Stimulated activated CD4-positive, alpha-beta T cell treated with anti-CD3 and anti-CD28 coated beads, Interleukin-2, amount 100 ng/mL, for 48 hours (primary cell): ENCODE data around the gene ROM1.

Experiments
- DNase-seq, 2 donors: peaks; one replicate each; pipeline ENCODE4 v3.0.0-alpha.2; 2020

ROM1 gene

DNA sequence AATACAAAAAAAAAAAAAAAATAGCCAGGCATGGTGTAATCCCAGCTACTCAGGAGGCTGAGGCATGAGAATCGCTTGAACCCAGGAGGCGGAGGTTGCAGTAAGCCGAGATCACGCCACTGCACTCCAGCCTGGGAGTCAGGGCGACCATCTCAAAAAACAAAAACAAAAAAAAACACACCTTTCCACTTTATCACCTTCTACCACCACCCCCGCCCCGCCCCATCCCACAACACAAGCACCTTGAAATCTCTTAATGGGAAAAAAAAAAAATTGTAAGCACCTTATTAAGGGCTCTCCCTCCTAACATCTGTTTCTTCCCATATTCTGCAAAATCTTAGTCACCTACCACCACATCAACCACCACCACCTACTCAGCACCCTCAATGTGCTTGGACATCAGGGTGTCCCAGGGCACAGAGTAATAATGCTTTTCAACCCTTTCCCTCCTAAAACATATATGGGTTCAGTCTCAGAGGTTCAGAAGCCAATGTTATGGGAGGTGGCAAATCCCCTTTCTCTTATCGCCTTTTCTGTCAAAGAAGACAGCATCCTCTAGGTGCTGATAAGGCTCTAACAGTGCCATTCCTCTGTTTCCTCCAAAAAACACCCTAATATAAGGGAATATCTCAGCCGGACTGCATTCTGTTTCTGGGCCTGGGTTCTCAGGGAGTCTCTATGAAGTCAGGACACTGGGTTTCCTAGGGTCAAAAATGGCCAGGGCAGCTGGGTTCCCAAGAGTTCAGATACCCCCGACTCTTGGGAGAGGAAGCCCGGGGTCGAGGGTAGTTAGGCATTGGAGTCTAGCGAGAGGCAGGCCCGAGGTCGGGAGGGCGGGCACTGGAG is 39.3 kb downstream of the ROM1 start:
- DNase-seq, result no peak

DNA sequence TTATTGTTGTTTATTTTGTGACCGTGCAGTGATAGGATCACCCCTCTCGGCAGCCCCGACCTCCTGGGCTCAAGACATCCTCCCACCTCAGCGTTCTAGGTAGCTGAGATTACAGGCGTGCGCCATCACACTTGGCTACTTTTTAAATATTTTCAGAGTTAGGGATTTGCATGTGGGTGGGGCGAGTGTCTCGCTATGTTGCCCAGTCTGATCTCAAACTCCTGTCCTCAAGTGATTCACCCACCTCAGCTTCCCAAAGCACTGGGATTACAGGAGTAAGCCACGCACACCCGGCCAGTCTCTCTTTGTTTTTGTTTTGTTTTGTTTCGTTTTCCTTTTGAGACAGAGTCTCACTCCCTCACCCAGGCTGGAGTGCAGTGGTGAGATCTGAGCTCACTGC is 41.2 kb downstream of the ROM1 start:
- DNase-seq, result no peak

DNA sequence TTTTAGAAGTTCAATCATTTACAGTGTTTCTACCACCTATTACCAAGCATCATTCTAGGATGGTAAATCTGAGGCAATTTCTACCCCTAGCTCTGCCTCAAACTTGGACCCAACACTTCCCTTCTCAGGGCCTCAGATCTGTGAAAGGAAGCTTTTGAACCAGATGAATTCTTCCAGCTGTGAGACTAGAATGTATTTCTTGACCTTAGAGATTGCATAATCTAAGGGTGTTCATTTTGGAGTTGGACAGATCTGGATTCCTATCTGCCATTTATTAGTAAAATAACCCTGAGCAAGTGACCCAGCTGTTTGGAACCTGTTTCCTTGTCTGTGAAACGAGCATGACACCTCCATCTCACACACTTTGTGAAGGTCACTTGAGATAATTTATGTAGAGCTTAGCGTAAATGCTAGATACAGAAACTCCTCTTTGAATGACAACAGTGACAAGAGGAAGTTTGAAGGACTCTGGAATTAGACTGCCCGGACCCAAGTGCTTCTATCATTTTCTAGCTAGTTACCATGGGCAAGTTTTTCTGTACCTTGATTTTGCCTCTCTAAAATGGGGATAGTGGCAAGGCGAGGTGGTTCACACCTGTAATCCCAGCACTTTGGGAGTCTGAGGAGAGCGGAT is 43.9 kb downstream of the ROM1 start:
- no peak for DNase-seq

DNA sequence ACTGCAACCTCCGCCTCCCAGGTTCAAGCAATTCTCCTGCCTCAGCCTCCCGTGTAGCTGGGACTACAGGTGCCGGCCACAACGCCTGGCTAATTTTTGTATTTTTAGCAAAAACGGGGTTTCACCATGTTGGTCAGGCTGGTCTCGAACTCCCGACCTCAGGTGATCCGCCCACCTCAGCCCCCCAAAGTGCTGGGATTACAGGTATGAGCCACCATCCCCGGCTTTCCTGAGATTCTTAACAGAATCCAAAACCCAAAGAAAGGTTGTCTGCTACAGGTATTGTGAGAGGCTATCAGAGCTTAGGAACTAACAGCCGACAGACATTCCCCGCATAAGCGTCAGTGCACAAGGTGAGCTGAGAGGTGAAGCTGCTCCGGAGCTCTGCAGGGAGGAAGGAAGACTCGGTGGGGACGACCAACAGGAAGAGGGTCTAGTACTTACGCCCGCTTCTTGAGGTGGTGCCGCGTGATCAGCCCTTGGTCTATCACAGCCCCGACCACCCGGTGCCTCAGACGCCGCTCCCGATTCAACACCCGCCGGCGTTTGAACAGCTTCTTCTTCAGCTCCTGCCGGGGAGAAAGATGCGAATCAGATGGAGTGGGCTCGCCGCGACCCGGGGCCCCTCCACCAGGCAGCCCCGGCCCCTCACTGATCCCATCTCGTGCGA is 51.5 kb downstream of the ROM1 start:
- DNase-seq, result peak in 1 of 2 donors; percentile 48
